ENCODE data around the gene FAM98C.

The FAM98C gene

DNA sequence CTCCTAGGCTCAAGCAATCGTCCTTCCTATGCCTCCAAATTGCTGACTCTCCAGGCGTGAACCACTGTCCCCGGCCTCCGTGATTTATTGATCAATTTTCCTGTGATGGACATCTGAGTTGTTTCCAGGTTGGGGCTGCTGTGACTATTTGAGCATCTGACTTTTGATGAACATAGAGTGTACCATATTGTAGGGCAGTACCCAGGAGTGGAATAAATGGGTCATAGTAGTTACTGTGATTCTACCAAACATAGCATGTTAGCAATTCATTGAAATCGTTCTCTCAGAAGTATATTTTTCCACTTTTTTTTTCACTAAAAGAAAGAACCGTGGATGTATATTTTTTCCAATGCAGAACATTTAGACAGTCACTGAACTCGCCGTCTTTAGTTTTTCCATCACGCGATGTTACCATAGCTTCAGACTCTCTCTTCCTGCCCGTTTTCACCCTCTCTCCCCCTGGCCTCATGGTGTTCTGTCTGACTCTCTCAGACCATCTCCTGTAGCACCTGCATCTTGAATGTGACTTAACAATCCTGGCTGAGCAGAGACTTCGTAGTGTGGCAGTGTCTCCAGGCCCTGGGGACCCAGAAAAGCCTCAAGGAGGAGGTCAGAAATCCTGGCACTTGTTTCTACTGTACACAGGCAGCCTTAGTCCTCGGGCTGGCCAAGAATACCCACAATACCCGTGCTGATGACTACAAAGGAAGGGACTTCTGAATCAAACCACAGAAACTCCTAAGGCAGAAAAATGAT lies 26.3 kb downstream of the FAM98C start:
- DNase-seq = peak; percentile 31

DNA sequence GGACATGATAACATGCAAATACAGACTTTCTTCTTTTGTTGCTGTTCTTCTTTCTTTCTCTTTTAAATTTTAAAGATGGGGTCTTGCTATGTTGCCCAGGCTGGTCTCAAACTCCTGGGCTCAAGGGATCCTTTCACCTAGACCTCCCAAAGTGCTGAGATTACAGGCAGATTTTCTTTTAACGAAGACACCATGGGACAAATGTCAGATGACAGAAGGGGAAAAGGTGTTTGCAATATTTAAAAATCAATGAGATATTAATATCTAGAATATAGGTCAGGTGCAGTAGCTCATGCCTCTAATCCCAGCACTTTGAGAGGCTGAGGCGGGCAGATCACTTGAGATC lies 26.9 kb downstream of the FAM98C start:
- no peak for DNase-seq

DNA sequence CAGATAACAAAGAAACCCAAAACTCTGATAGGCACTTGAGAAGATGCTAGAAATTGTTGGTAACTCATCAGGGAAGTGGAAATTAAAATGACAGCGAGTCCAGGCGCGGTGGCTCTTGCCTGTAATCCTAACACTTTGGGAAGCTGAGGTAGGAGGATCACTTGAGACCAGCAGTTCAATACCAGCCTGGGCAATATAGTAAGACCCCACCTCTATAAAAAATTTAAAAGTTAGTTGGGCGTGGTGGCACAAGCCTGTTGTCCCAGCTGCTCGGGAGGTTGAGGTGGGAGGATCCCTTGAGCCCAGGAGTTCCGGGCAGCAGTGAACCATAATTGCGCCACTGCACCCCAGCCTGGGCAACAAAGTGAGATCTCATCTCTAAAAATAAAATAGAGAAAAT lies 28.0 kb downstream of the FAM98C start:
- DNase-seq = no peak

DNA sequence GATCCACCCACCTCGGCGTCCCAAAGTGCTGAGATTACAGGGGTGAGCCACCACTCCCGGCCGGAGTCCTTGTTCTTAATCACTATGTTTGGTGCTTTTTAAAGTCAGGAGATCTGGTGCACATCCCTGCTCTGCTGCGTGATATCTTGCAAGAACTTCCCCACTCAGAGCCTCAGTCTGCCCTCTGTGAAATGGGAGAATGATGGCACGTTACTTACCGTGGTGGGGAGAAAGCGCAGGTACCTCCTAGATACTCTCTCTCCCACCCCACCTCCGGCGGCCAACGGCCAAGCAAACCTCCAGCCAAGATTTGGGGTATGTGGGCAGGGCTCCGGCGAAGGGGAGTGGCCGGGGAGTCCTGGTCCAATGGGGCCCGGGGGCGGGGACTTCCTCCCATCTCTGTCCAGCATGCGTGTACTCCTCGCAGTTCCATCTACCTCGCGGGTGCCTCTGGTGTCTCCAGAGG lies 30.4 kb downstream of the FAM98C start, which contains the start of gene RYR1:
RYR1 (plus strand) TSS at position 424 of the 466 bp plus-strand sequence. CDS start 139 bp downstream, outside the sequence.
- peak; percentile 54 for DNase-seq

DNA sequence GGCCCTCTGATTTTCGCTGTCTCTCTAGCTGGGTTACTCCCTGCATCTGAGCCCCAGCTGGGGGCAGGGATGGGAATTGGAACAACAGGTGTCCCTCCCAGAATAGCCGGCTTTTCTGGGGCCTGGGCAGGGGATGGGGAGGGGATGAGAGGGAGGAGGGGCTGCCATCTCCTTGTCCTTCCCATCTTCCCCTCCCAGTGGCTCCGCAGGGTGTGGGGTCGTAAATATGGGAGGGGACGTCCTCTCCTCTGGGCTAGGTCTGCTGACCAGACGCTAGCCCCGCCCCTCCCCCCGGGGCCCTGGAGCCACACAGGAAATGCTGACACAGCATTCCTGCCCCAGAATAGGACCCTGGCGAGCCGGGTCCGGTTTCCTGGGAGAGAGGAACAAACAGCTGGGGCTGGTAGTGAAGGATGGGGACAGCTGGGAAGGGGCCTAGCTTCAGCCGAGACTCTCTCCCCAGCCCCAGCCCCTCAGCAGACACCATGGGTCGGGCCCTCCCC lies 31.7 kb downstream of the FAM98C start:
- no peak for DNase-seq

DNA sequence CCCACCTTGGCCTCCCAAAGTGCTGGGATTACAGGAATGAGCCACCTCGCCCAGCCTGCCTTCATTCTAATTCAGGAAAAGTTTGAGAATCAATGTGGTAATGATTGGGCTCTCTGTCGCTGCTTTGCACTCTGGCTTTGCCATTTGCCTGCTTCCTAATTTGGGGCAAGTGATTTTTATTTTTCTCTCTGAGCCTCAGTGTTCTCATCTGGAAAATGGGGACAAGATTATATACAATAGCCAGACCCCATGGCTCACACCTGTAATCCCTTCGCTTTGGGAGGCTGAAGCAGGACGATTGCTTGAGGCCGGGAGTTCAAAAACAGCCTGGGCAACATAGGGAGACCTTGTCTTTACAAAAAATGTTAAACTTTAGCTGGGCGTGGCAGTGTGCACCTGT lies 34.4 kb downstream of the FAM98C start:
- no peak for DNase-seq

DNA sequence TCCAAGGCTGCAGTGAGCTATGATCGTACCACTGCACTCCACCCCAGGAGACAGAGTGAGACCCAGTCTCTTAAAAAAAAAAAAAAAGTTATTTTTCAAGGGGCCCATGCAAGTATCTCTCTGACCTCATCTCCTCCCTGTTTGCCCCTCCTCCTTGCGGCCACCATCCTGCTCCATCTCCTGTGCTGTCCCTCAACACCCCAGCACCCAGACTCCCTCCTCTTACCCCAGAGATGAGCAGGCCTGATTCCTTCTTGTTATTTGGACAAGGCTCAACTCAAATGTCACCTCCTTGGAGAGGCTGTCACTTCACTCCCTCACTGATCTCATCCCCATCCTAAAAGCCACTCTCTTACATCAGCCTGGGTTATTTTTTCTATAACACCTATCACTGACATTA lies 35.0 kb downstream of the FAM98C start:
- DNase-seq = no peak

DNA sequence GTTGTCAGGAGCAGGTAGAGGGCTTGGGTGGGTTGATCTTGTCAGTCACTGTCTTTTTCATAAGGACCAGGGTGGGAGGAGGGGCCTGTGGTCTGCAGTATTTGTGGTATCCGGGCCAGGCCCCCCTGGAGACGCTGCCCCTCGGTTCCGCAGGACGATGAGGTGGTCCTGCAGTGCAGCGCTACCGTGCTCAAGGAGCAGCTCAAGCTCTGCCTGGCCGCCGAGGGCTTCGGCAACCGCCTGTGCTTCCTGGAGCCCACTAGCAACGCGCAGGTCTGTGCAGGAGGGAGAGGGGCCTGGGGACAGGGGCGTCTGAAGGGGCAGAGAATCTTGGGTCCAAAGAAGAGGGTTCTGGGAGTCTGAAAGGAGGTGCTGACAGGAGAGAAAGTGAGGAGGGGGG lies 37.7 kb downstream of the FAM98C start:
- no peak for DNase-seq

DNA sequence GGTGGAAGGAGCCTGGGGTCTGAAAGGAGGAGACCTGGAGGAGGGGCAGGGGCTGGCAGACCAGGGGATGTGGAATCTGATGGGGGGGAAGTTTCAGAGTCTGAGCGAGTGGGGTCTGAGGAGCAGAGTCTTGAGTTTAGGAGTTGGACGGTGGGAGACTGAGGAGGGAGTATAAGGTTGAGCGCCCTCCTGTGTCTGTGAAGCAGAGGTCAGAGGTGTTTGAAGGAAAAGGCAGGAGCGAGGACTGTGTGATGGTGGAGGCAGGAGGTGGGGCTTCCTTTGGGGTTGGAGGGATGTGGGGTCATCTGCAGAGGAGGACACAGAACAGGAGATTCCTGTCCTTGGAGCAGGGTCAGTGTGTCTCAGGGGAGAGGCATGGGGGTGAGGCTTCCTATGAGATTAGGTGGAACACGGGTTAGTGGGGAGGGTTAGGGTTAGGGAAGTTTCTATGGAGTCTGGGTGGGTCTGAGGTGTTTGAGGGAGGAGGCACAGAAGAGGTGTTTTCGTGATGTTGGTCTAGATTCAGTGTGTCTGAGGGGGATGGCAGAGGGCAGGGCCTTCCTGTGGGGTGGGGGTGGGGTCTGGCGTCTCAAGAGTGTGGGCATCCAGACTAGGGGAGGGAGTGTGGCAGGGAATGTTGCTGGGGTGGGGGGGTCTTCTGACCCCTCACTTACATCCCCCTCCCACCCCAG lies 38.9 kb downstream of the FAM98C start:
- no peak for DNase-seq

DNA sequence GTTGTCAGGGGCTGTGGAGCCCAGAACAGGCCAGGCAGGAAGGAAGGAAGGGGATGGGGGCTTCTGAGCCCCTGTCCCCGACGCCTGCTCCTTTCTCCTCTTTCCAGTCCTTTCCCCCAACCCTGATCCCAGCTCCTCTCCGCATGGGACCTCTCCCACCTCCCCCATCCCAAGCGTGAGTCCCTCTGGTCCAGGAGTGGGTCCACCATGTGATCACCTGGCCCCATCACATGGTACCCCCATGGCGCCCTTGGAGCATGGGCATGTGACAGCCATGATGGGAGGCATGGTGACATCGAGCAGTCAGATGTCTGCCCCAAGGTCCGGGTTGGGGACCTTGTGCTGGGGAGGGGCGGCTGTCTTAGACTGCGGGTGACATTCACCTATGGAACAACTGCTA lies 39.8 kb downstream of the FAM98C start:
- no peak for DNase-seq

DNA sequence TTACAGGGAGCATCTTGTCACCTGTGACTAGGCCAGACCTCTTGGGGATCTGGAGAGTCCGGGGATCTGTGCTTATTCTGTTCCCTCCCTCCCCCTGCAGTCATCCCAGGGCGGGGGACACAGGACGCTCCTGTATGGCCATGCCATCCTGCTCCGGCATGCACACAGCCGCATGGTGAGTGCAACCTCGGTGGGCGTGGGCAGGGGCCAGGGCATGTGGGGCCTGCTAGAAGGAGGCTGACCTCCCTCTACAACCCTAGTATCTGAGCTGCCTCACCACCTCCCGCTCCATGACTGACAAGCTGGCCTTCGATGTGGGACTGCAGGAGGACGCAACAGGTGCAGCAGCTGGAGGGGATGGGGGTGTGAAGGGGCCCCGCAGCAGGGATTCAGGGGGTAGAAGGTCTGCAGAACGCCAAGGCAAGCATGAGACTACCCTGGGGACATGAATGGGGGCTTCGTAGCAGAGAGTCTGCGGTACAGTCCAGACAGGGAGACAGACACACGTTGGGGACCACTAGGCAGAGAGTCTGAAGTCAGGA lies 40.6 kb downstream of the FAM98C start:
- DNase-seq = no peak

DNA sequence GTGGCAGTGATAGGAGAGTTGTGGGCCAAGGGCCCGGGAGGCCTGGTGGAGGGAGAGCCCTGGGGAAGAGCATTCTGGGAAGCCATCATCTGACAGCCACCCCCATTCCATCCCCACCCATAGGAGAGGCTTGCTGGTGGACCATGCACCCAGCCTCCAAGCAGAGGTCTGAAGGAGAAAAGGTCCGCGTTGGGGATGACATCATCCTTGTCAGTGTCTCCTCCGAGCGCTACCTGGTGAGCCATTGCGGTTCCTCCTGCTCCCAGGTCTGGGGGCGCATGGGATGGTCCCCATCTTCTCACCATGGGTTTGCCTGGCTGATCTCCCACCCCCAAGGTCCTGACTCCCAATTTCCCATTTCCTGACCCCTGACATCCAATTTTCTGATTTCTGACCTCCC lies 41.1 kb downstream of the FAM98C start:
- DNase-seq = no peak

DNA sequence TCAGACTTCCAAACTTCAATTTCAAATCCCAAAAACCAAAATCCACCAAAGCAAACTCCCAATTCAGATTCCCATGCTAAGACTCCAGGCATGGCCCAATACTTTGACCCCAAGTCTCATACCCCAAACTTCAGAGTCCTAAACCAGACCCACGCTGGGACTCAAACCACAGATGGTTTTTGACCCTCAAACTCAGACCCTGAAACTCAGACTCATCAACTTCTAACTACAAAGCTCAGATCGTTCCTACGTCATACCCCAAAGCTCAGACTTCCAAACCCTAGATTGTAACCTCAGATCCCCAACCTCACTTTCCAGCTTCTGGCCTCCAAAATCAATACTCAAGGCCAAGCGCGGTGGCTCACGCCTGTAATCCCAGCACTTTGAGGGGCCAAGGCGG lies 42.5 kb downstream of the FAM98C start:
- no peak for DNase-seq

DNA sequence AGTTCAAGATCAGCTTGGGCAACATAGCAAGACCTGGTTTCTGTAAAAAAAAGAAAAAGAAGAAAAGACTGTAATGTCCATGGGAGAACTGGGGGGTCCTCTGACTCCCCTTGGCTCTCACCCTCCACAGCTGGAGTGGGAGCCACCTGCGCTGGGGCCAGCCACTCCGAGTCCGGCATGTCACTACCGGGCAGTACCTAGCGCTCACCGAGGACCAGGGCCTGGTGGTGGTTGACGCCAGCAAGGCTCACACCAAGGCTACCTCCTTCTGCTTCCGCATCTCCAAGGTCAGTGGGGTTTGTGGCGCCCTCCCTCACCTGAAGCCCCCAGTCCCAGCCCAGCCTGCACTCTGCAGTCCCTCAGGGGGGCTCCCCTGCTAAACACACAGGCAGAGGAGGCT lies 45.3 kb downstream of the FAM98C start:
- no peak for DNase-seq

DNA sequence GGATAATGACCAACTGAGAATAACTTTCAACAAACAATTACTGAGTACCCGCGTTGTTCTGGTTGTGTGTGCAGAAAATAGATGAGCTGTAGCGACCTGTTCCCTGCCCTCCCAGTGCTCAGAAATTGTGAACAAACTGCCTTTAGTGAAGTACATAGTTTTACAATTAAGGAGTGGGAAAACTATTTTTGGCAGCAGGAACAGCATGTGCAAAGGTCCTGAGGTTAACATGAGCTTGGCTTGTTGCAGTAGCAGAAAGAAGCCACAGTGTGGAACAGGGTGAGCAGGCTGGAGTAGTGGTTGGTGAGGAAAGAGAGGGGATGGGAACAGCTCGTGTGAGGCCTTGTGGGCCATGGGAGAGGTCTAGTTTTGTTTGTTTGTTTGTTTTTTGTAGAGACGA lies 46.6 kb downstream of the FAM98C start:
- no peak for DNase-seq

DNA sequence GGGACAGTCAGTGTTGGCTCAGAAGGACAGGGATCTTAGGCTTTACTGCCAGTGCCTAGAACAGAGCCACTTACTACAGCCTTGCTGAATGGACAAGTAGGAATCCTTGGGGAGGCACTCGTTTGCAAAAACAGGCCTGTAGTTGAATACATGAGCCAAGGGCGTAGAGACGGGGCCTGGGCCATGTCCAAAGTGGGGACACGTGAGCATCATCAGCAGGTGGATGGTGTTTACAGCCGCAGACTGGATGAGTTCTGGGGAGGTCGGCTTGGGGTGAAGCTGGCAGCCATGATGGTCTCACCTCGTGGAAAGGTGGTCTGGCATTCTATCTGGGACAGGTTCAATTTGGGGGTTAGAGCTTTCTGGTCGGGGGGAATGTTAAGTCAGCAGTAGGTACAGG lies 48.1 kb downstream of the FAM98C start:
- no peak for DNase-seq

DNA sequence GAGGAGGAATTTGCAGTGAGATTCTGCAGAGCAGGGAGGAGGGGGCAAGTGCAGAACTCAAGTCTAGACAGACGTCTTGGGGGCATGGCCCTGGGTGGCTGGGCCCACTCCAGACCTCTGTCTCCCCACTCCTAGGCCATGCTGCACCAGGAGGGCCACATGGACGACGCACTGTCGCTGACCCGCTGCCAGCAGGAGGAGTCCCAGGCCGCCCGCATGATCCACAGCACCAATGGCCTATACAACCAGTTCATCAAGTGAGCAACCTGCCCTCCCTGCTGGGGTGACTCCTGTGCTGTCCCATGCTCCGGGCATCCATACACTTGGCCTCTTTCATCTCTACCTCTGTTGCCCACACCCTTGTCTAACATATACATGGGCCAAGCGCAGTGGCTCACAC lies 48.7 kb downstream of the FAM98C start:
- DNase-seq = no peak

DNA sequence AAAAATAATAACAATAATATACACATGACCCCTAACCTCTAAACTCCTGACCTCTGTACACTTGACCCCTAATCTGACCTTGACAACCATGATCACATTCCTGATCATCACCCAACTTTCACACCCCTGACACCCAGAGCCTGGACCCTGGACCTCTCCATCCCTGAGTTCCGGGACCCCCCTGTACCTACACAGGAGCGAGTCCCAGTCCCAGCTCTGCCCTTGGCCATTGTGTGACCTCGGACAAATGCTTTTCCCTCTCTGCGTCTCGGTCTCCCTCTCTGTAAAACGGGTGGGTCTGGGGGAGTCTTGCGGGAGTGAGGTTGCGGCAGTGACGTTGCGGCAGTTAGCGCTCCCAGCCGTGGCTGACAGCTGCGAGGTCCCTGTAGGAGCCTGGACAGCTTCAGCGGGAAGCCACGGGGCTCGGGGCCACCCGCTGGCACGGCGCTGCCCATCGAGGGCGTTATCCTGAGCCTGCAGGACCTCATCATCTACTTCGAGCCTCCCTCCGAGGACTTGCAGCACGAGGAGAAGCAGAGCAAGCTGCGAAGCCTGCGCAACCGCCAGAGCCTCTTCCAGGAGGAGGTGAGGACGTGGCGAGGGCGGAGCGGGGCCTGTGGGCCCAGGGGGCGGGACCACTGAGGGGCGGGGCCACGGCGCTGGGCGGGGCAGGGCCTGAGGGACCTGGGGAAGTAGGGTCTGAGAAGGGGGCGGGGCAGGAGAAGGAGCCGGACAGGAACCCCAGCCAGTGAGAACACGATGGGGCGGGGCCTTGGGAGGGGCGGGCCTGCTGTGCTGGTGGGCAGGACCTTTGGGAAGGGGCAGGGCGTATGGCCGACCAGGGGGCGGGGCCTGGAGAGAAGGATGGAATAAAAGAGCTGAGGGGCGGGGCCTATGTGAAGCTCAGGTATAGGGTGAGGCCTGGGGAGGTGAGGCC lies 49.8 kb downstream of the FAM98C start:
- no peak for DNase-seq

DNA sequence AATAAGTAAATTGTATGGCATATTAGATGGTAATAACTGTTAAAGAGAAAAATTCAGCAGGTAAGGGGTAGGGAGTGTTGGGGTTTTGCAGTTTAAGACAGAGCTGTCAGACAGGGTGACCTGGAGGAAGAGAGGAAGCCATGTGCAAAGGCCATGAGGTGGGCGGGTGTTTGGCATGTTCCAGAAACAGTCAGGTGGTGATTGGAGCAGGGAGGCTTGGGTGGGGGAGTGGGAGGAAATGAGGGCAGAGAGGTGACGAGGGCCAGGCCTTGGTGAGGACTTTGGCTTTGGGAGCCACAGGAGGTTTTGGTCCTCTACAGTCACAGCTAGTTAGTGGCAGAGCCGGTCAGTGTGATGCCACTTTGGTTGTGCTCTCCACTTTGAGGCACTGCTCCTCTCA lies 50.7 kb downstream of the FAM98C start:
- DNase-seq = no peak

DNA sequence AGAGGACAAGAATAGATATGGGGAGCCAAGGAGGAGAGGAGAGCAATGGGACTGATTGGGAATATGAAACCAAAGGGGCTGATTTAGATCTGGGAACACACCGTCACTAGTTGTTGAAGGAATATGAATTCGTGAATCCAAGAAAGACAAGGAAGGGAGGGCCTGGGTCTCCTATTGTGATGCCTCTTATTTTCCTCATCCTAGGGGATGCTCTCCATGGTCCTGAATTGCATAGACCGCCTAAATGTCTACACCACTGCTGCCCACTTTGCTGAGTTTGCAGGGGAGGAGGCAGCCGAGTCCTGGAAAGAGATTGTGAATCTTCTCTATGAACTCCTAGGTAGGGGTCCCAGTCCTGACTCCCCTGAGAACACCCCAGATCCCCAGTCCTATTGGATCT lies 52.1 kb downstream of the FAM98C start:
- no peak for DNase-seq

DNA sequence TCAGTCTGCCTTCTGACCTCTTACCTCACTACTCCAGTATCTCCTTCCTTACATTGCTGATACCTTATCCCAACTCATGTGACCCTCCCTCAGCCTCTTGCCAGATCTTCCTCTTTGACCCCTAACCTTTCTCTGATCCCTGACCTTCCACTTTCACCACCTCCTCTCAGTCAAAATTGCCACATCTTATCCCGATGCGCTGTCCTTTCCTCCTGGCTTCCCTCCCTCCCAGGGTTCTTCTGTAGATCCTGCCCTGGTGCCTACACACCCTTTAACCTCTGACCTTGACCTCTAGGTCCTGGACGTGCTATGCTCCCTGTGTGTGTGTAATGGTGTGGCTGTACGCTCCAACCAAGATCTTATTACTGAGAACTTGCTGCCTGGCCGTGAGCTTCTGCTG lies 54.3 kb downstream of the FAM98C start:
- DNase-seq = no peak

DNA sequence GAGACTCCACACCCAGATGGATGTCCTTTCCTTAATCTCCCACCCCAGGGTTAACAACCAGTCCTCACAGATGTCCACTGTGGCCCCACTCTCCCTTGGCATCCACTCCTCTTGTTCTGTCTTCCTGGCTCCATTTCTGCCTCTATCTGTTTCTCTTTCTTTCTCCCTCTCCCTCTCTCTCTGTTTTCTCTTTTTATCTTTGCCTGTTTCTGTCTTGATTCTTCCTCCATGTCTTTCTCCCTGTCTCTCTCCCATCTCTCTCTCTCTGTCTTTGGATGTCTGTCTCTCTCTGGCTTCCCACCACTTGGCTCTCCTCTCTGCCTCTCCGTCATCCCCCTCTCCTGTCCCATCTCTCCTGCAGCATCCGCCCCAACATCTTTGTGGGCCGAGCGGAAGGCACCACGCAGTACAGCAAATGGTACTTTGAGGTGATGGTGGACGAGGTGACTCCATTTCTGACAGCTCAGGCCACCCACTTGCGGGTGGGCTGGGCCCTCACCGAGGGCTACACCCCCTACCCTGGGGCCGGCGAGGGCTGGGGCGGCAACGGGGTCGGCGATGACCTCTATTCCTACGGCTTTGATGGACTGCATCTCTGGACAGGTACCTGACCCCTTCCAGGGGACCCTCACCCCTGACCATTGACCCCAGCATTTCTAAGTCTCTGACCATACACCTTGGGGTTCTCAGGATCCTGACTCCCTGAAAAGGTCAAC lies 55.0 kb downstream of the FAM98C start:
- no peak for DNase-seq

Measured in activated naive CD4-positive, alpha-beta T cell treated with anti-CD3 and anti-CD28 coated beads, Interleukin-2, amount 50 U/mL, for 16 hours (primary cell).